ENCODE measurements around the gene ING5.
"Not testable (repeated sequence)": the region's sequence is repeated elsewhere in the genome, so short reads cannot be mapped to it uniquely, and the experiment has no call there.

Gene ING5

DNA sequence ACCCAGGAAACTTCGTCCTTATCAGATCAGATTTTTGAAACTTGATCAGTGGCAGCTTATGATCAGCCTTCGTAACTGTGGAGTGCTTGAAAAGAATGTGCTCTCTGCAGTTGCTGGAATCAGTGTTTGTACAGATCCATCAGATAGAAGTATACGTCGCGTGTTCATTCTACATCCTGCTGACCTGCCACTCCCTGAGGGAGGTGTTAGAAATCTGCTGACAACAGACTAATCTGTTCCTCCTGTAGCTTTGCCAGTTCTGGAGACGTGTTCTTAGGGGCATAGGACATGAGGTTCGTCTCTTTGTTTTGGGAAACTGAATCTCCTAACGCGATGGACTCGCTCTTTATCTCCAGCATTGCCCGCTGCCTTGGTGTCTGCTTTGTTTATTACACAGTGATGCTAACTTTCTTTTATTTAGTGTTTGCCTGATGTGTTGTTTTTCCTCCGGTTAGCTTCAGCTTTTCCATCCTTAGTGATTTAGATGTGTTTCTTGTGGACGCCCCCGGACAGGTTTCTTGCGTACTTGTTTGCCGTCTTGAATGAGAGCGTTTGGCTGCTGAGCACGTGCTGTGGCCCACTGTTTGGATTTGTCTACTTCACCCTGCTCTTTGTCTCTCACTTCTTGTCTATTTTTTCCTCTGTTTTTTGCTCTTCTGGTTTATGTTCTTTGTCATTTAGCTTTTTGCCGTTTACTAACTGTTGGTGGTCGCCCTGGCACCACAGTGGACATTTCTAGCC lies 57.4 kb downstream of the ING5 start:
- Histone ChIP-seq H4K20me1 (ENCODE audit: insufficient read depth, low read length) (peaks cover 19% of the 10 kb centered on the region; the same call in 1 of the 2 replicates), H3K27me3 (ENCODE audit: insufficient read depth, low read length, poor library complexity) (no peaks in the 10 kb centered on the region), H3K9me3 (ENCODE audit: insufficient read depth, low read length, severe bottlenecking) (no peaks in the 10 kb centered on the region), H3K4me3 (ENCODE audit: low read depth in 1 of 2, low read length in 2 of 2) (no peak overlapping the region), H3K79me2 (ENCODE audit: insufficient read depth, low read length) (no peaks in the 10 kb centered on the region), H3K4me1 (ENCODE audit: insufficient read depth, low read length) (no peaks in the 10 kb centered on the region), H2AFZ (ENCODE audit: low read depth, low read length) (no peak overlapping the region), H3K36me3 (ENCODE audit: insufficient read depth, low read length) (peaks cover 39% of the 10 kb centered on the region), H3K9ac (ENCODE audit: low read depth, low read length) (no peak overlapping the region), H3K4me2 (ENCODE audit: insufficient read depth, low read length) (no peak overlapping the region), H3K27ac (ENCODE audit: low read length) (no peak overlapping the region)
- ATAC-seq (ENCODE audit: insufficient read depth, low read depth) (no peak), DNase-seq (no peak)
- no peak for TF ChIP-seq EZH2 (IDR thresholded peaks at IDR 0.05; ENCODE audit: borderline replicate concordance, low read depth, low read length, severe bottlenecking)
- TF ChIP-seq, protein P1, sequence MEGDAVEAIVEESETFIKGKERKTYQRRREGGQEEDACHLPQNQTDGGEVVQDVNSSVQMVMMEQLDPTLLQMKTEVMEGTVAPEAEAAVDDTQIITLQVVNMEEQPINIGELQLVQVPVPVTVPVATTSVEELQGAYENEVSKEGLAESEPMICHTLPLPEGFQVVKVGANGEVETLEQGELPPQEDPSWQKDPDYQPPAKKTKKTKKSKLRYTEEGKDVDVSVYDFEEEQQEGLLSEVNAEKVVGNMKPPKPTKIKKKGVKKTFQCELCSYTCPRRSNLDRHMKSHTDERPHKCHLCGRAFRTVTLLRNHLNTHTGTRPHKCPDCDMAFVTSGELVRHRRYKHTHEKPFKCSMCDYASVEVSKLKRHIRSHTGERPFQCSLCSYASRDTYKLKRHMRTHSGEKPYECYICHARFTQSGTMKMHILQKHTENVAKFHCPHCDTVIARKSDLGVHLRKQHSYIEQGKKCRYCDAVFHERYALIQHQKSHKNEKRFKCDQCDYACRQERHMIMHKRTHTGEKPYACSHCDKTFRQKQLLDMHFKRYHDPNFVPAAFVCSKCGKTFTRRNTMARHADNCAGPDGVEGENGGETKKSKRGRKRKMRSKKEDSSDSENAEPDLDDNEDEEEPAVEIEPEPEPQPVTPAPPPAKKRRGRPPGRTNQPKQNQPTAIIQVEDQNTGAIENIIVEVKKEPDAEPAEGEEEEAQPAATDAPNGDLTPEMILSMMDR (IDR thresholded peaks at IDR 0.05; ENCODE audit: borderline replicate concordance, extremely low read depth, low read length, poor library complexity, severe bottlenecking), result no peak

DNA sequence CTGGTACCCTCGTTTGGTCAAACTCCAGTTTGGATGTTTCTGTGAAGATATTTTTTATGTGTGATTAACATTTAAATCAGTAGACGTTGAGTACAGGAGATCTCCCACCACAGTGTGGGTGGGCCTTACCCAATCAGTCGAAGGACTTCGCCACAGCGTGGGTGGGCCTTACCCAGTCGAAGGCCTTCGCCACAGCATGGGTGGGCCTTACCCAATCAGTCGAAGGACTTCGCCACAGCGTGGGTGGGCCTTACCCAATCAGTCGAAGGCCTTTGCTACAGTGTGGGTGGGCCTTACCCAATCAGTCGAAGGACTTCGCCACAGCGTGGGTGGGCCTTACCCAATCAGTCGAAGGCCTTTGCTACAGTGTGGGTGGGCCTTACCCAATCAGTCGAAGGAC lies 58.1 kb downstream of the ING5 start:
- not testable (repeated sequence) for H3K9ac ChIP-seq (ENCODE audit: low read depth, low read length); H2AFZ ChIP-seq (ENCODE audit: low read depth, low read length); ATAC-seq (ENCODE audit: insufficient read depth, low read depth); H3K4me1 ChIP-seq (ENCODE audit: insufficient read depth, low read length); H3K27ac ChIP-seq (ENCODE audit: low read length); H3K79me2 ChIP-seq (ENCODE audit: insufficient read depth, low read length); H3K4me2 ChIP-seq (ENCODE audit: insufficient read depth, low read length); H3K9me3 ChIP-seq (ENCODE audit: insufficient read depth, low read length, severe bottlenecking); H3K27me3 ChIP-seq (ENCODE audit: insufficient read depth, low read length, poor library complexity); H3K4me3 ChIP-seq (ENCODE audit: low read depth in 1 of 2, low read length in 2 of 2); DNase-seq
- Histone ChIP-seq H3K36me3 (ENCODE audit: insufficient read depth, low read length) (peaks cover 39% of the 10 kb centered on the region), H4K20me1 (ENCODE audit: insufficient read depth, low read length) (peaks cover 26% of the 10 kb centered on the region)

DNA sequence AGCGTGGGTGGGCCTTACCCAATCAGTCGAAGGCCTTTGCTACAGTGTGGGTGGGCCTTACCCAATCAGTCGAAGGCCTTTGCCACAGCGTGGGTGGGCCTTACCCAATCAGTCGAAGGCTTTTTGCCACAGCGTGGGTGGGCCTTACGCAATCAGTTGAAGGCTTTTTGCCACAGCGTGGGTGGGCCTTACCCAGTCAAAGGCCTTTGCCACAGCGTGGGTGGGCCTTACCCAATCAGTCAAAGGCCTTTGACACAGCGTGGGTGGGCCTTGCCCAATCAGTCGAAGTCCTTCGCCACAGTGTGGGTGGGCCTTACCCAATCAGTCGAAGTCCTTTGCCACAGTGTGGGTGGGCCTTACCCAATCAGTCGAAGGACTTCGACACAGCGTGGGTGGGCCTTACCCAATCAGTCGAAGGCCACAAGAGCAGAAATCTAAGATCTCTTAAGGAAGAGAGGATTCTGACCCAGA lies 58.5 kb downstream of the ING5 start:
- no peaks in the 10 kb centered on the region for H3K79me2 ChIP-seq (ENCODE audit: insufficient read depth, low read length)
- no peak overlapping the region for H3K4me2 ChIP-seq (ENCODE audit: insufficient read depth, low read length)
- no peak for ATAC-seq (ENCODE audit: insufficient read depth, low read depth)
- no peak for DNase-seq
- H3K9ac ChIP-seq (ENCODE audit: low read depth, low read length), result no peak overlapping the region
- no peak overlapping the region for H3K4me3 ChIP-seq (ENCODE audit: low read depth in 1 of 2, low read length in 2 of 2)
- H3K27ac ChIP-seq (ENCODE audit: low read length), result no peak overlapping the region
- no peaks in the 10 kb centered on the region for H3K4me1 ChIP-seq (ENCODE audit: insufficient read depth, low read length)
- peaks cover 26% of the 10 kb centered on the region for H4K20me1 ChIP-seq (ENCODE audit: insufficient read depth, low read length)
- H3K27me3 ChIP-seq (ENCODE audit: insufficient read depth, low read length, poor library complexity), result no peaks in the 10 kb centered on the region
- H3K9me3 ChIP-seq (ENCODE audit: insufficient read depth, low read length, severe bottlenecking), result no peaks in the 10 kb centered on the region
- no peak overlapping the region for H2AFZ ChIP-seq (ENCODE audit: low read depth, low read length)
- TF ChIP-seq, protein P1 (IDR thresholded peaks at IDR 0.05; ENCODE audit: borderline replicate concordance, extremely low read depth, low read length, poor library complexity, severe bottlenecking), result no peak
- TF ChIP-seq EZH2 (IDR thresholded peaks at IDR 0.05; ENCODE audit: borderline replicate concordance, low read depth, low read length, severe bottlenecking), result no peak
- peaks cover 37% of the 10 kb centered on the region for H3K36me3 ChIP-seq (ENCODE audit: insufficient read depth, low read length)

- no peaks in the 10 kb centered on the region for H3K9me3 ChIP-seq (ENCODE audit: insufficient read depth, low read length, severe bottlenecking)
- no peaks in the 10 kb centered on the region for H3K79me2 ChIP-seq (ENCODE audit: insufficient read depth, low read length)
- H3K4me3 ChIP-seq (ENCODE audit: low read depth in 1 of 2, low read length in 2 of 2), result no peak overlapping the region
- no peak for DNase-seq
- peaks cover 23% of the 10 kb centered on the region for H3K36me3 ChIP-seq (ENCODE audit: insufficient read depth, low read length)
- no peak overlapping the region for H3K4me2 ChIP-seq (ENCODE audit: insufficient read depth, low read length)
- ATAC-seq (ENCODE audit: insufficient read depth, low read depth), result no peak
- TF ChIP-seq, protein P1 (IDR thresholded peaks at IDR 0.05; ENCODE audit: borderline replicate concordance, extremely low read depth, low read length, poor library complexity, severe bottlenecking), result no peak
- no peak for TF ChIP-seq EZH2 (IDR thresholded peaks at IDR 0.05; ENCODE audit: borderline replicate concordance, low read depth, low read length, severe bottlenecking)
- no peak overlapping the region for H3K9ac ChIP-seq (ENCODE audit: low read depth, low read length)
- H2AFZ ChIP-seq (ENCODE audit: low read depth, low read length), result no peak overlapping the region
- H3K27me3 ChIP-seq (ENCODE audit: insufficient read depth, low read length, poor library complexity), result no peaks in the 10 kb centered on the region
- H4K20me1 ChIP-seq (ENCODE audit: insufficient read depth, low read length), result peaks cover 26% of the 10 kb centered on the region
- no peak overlapping the region for H3K27ac ChIP-seq (ENCODE audit: low read length)
- H3K4me1 ChIP-seq (ENCODE audit: insufficient read depth, low read length), result no peaks in the 10 kb centered on the region
These were observed 60.6 kb downstream of the ING5 start for GRCh38 chr2:241762321-241762932.
